Activated naive CD8-positive, alpha-beta T cell treated with anti-CD3 and anti-CD28 coated beads, Interleukin-2, amount 50 U/mL, for 16 hours (primary cell): ENCODE measurements around the gene IGLL5.
"Not testable (repeated sequence)": the region's sequence is repeated elsewhere in the genome, so short reads cannot be mapped to it uniquely, and the experiment has no call there.

Experiments used
- DNase-seq: peaks from one replicate; pipeline ENCODE4 v3.0.0-alpha.2; 2020; ENCODE audit warnings: low read depth, low spot score

IGLL5 gene

GRCh38 chr22:22914726-22915669 lies 27.4 kb downstream of the IGLL5 start:
- DNase-seq: no peak

GRCh38 chr22:22915670-22916035 lies 28.0 kb downstream of the IGLL5 start:
- DNase-seq: no peak

GRCh38 chr22:22916215-22916951 lies 28.8 kb downstream of the IGLL5 start:
- DNase-seq: no peak

- no peak for DNase-seq
Measured at GRCh38 chr22:22916952-22917290, 29.3 kb downstream of the IGLL5 start.

- DNase-seq: no peak
Measured at GRCh38 chr22:22917377-22917776, 29.8 kb downstream of the IGLL5 start.

- DNase-seq: no peak
Measured at GRCh38 chr22:22918297-22918965, 30.8 kb downstream of the IGLL5 start.

GRCh38 chr22:22919041-22919440 lies 31.4 kb downstream of the IGLL5 start:
- DNase-seq: no peak

GRCh38 chr22:22920104-22920654 lies 32.6 kb downstream of the IGLL5 start:
- DNase-seq: no peak

- no peak for DNase-seq
Measured at GRCh38 chr22:22920910-22921550, 33.4 kb downstream of the IGLL5 start.

GRCh38 chr22:22921575-22921974 lies 34.0 kb downstream of the IGLL5 start:
- no peak for DNase-seq

- not testable (repeated sequence) for DNase-seq
Measured at GRCh38 chr22:22922092-22922953, 34.7 kb downstream of the IGLL5 start.

GRCh38 chr22:22922954-22923319 lies 35.3 kb downstream of the IGLL5 start:
- no peak for DNase-seq

GRCh38 chr22:22923379-22923778 lies 35.8 kb downstream of the IGLL5 start:
- no peak for DNase-seq

- no peak for DNase-seq
Measured at GRCh38 chr22:22923930-22924329, 36.3 kb downstream of the IGLL5 start.

- no peak for DNase-seq
Measured at GRCh38 chr22:22924369-22925145, 36.9 kb downstream of the IGLL5 start.

- no peak for DNase-seq
Measured at GRCh38 chr22:22925146-22925804, 37.7 kb downstream of the IGLL5 start.

GRCh38 chr22:22925805-22926369 lies 38.3 kb downstream of the IGLL5 start:
- DNase-seq: no peak

GRCh38 chr22:22926370-22927195 lies 39.0 kb downstream of the IGLL5 start:
- DNase-seq: no peak
